GM21526 (cell line): ENCODE data around the gene SIVA1.
A peak's percentile ranks its signal among the peaks of the same experiment; 100 is the strongest.

ENCODE experiments used
- ATAC-seq: cut with Tn5 transposase; IDR thresholded peaks from one replicate; pipeline ENCODE4 v1.9.1; 2021; ENCODE audit warnings: moderate library complexity; ENCODE audit not compliant: unreplicated experiment, low FRiP score

The SIVA1 gene

GRCh38 chr14:104792945-104793702 is 40.2 kb downstream of the SIVA1 start:
- no peak for ATAC-seq

GRCh38 chr14:104793703-104793959 is 40.7 kb downstream of the SIVA1 start:
- ATAC-seq = no peak

GRCh38 chr14:104794099-104794498 is 41.2 kb downstream of the SIVA1 start:
- no peak for ATAC-seq

GRCh38 chr14:104794631-104794992 is 41.7 kb downstream of the SIVA1 start:
- ATAC-seq = no peak

- ATAC-seq = no peak
These were observed 42.2 kb downstream of the SIVA1 start, which contains the start of gene AKT1 for GRCh38 chr14:104794993-104795780. TSS of gene AKT1 (minus strand) at chr14:104795748. CDS start at chr14:104792643, 3,105 bp downstream.

GRCh38 chr14:104795781-104796686 is 43.1 kb downstream of the SIVA1 start:
- no peak for ATAC-seq

- ATAC-seq = no peak
These were observed 43.7 kb downstream of the SIVA1 start for GRCh38 chr14:104796687-104797081.

- ATAC-seq = no peak
These were observed 44.4 kb downstream of the SIVA1 start for GRCh38 chr14:104797115-104798044.

- ATAC-seq = no peak
These were observed 45.6 kb downstream of the SIVA1 start for GRCh38 chr14:104798300-104799243.

GRCh38 chr14:104799244-104800014 is 46.5 kb downstream of the SIVA1 start:
- no peak for ATAC-seq

GRCh38 chr14:104800015-104800770 is 47.2 kb downstream of the SIVA1 start:
- peak; percentile 41 for ATAC-seq

- ATAC-seq = peak; percentile 30
These were observed 48.0 kb downstream of the SIVA1 start, which contains the start of gene ZBTB42 for GRCh38 chr14:104800771-104801519. TSS of gene ZBTB42 (plus strand) at chr14:104801101. CDS start at chr14:104801198, 97 bp downstream.

- ATAC-seq = no peak
These were observed 48.8 kb downstream of the SIVA1 start for GRCh38 chr14:104801520-104802393.

- ATAC-seq = no peak
These were observed 49.6 kb downstream of the SIVA1 start for GRCh38 chr14:104802394-104803184.
